ENCODE data around the gene WDR5. TPM values are rescaled to one million over a fixed set of nuclear protein-coding genes. Genes with fewer than 3 reads are reported as not detected.
A peak's percentile ranks its signal among the peaks of the same experiment; 100 is the strongest.

The WDR5 gene
- total and polyA plus RNA-seq, 10 of the 15 experiments (the other 5 are each of a cell fraction or from before 2014, with no cell fraction given) = 1.4 to 43.7 (median 33.2) TPM

- Histone ChIP-seq H3K27ac (ENCODE audit: control insufficient read depth, insufficient read depth) (no peak overlapping the region), H3K4me2 (ENCODE audit: control insufficient read depth, insufficient read depth) (peak overlapping the region; percentile 45), H3K9ac (ENCODE audit: control insufficient read depth, insufficient read depth, low read length) (peak overlapping the region; percentile 37; the same call in 1 of the 2 replicates), H2AFZ (ENCODE audit: control insufficient read depth, low read depth, low read length) (no peak overlapping the region), H3K79me2 (ENCODE audit: control insufficient read depth, insufficient read depth, low read length) (peaks cover 39% of the 10 kb centered on the region), H3K27me3 (replicated peaks in 1 of 2; ENCODE audit: control insufficient read depth in 2 of 2, insufficient read depth in 2 of 2, low read length in 1 of 2) (no peaks in the 10 kb centered on the region), H4K20me1 (ENCODE audit: control insufficient read depth, insufficient read depth) (peaks cover 4% of the 10 kb centered on the region; the same call in 1 of the 2 replicates), H3K4me1 (ENCODE audit: control insufficient read depth, insufficient read depth, low read length) (peaks cover 7% of the 10 kb centered on the region), H3K4me3 (0 out of 2 replicates have a peak overlapping the region, but pooled peaks have one; percentile 88), H3K9me3 (replicated peaks; ENCODE audit: control insufficient read depth, insufficient read depth, low read length) (no peaks in the 10 kb centered on the region), H3K36me3 (ENCODE audit: control insufficient read depth in 2 of 2, insufficient read depth in 2 of 2, low read length in 1 of 2) (peaks cover 6 to 14% of the 10 kb centered on the region in 2 experiments; a peak in 3 of 4 replicates)
- RAD21 ChIA-PET (ENCODE audit: unreplicated experiment) = interaction anchor here (1.1 kb wide), 1 partner anchor 23 kb away, joined by 3 read pairs; no protein-coding TSS in a partner anchor
- no peak for DNase-seq (ENCODE audit: low read depth, low spot score)
- no TSS peak for BruUV-seq (replicated peaks)
- CTCF ChIA-PET = interaction anchor here (0.7 kb wide), 1 partner anchor 1973 kb away, joined by 3 read pairs; no protein-coding TSS in a partner anchor
- TF ChIP-seq EED (IDR thresholded peaks at IDR 0.05; ENCODE audit: low read depth) (no peak), NFYB (IDR thresholded peaks at IDR 0.05; ENCODE audit: insufficient read depth, low read depth, low read length) (no peak), E4F1 (IDR thresholded peaks at IDR 0.05; ENCODE audit: borderline replicate concordance, partially characterized antibody) (no peak), ZBTB40 (IDR thresholded peaks at IDR 0.05; ENCODE audit: borderline replicate concordance) (no peak), TCF3 (IDR thresholded peaks at IDR 0.05; ENCODE audit: borderline replicate concordance, insufficient read depth, low read depth, low read length) (no peak), USF2 (IDR thresholded peaks at IDR 0.05; ENCODE audit: borderline replicate concordance, low read depth, low read length) (no peak), MAX (IDR thresholded peaks at IDR 0.05; ENCODE audit: low read depth, low read length) (no peak)
- in situ Hi-C loops (cut with MboI) (no loop called here), intact Hi-C loops (cut with micrococcal nuclease; ENCODE audit: unreplicated experiment) (no loop called here)
- FAIRE-seq = no peak
- ATAC-seq = no peak
- WGBS (ENCODE audit: insufficient coverage, insufficient replicate concordance, low lambda C conversion rate, missing lambda C conversion rate) = 89% methylated on average over 10 of the region's 10 CpGs
- POLR2A ChIA-PET = no interaction called here
- SMC1A ChIA-PET (ENCODE audit: uncharacterized antibody, unreplicated experiment) = interaction anchor here (1.0 kb wide), 1 partner anchor 26 kb away, joined by 3 read pairs; the partner anchor contains the start of gene RNU6ATAC
These were observed 2.4 kb downstream of the WDR5 start for GRCh38 chr9:134138292-134138691.

Measured in GM12878 (cell line).